Measurements from ENCODE around the gene GLI1.

GLI1 gene

DNA sequence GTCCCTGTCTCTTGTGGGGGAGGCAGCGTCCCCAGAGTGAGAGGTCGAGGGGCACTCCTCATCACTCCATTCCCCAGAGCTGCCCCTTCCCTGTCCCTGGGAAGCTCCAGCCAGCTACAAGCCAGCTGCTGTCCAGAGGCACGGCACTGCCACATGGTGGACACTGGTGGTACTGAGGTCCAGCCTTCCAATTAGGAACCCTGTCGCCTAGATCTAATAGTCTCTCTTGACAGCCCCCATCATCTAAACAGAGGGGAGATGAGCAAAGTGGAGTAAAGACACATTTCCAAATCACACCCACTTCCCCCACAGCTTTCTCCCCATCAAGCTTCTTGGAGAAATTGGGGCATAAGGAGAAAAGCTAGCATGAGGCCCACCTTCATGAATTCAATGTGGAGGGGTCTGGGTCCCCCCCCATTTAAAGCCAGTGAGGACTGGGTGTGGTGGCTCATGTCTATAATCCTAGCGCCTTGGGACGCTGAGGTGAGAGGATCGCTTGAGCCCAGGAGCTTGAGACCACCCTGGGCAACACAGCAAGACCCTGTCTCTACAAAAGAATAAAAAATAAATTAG is 6.6 kb upstream of the GLI1 start:
- TF ChIP-seq CTCF (conservative IDR thresholded peaks at IDR 0.05) = peak; percentile 97
- H3K27ac ChIP-seq = no peak overlapping the region

DNA sequence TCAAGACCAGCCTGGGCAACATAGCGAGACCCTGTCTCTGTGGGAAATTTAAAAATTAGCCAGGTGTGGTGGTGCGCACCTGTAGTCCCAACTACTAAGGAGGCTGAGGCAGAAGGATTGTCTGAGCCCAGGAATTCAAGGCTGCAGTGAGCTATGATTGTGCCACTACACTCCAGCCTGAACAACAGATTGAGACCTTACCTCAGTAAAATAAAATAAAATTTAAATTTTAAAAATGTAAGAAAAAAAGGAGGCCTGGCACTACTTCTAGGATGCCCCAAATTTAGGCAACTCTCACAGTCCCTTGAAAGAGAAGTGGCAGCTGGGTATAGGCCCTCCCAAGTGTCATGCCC is 5.4 kb upstream of the GLI1 start:
- H3K27ac ChIP-seq = no peak overlapping the region
- no peak for TF ChIP-seq CTCF (conservative IDR thresholded peaks at IDR 0.05)

GRCh38 chr12:57454566-57455373 is 4.8 kb upstream of the GLI1 start, which contains the start of gene INHBE:
Gene INHBE (plus strand): TSS chr12:57455307. CDS start chr12:57455537, 230 bp downstream.
- TF ChIP-seq CTCF (conservative IDR thresholded peaks at IDR 0.05) = no peak
- H3K27ac ChIP-seq = no peak within 1 kb of the TSS

GRCh38 chr12:57455374-57456144 is 4.0 kb upstream of the GLI1 start:
- no peak overlapping the region for H3K27ac ChIP-seq
- TF ChIP-seq CTCF (conservative IDR thresholded peaks at IDR 0.05) = no peak

DNA sequence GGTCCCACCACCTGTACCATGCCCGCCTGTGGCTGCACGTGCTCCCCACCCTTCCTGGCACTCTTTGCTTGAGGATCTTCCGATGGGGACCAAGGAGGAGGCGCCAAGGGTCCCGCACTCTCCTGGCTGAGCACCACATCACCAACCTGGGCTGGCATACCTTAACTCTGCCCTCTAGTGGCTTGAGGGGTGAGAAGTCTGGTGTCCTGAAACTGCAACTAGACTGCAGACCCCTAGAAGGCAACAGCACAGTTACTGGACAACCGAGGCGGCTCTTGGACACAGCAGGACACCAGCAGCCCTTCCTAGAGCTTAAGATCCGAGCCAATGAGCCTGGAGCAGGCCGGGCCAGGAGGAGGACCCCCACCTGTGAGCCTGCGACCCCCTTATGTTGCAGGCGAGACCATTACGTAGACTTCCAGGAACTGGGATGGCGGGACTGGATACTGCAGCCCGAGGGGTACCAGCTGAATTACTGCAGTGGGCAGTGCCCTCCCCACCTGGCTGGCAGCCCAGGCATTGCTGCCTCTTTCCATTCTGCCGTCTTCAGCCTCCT is 3.4 kb upstream of the GLI1 start:
- peak; percentile 93 for TF ChIP-seq CTCF (conservative IDR thresholded peaks at IDR 0.05)

DNA sequence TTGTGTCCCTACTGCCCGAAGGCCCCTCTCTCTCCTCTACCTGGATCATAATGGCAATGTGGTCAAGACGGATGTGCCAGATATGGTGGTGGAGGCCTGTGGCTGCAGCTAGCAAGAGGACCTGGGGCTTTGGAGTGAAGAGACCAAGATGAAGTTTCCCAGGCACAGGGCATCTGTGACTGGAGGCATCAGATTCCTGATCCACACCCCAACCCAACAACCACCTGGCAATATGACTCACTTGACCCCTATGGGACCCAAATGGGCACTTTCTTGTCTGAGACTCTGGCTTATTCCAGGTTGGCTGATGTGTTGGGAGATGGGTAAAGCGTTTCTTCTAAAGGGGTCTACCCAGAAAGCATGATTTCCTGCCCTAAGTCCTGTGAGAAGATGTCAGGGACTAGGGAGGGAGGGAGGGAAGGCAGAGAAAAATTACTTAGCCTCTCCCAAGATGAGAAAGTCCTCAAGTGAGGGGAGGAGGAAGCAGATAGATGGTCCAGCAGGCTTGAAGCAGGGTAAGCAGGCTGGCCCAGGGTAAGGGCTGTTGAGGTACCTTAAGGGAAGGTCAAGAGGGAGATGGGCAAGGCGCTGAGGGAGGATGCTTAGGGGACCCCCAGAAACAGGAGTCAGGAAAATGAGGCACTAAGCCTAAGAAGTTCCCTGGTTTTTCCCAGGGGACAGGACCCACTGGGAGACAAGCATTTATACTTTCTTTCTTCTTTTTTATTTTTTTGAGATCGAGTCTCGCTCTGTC is 2.7 kb upstream of the GLI1 start:
- H3K27ac ChIP-seq = no peak overlapping the region

More for the DNA sequence above, 3.4 kb upstream of the GLI1 start:
- H3K27ac ChIP-seq = no peak overlapping the region

More for the DNA sequence above, 2.7 kb upstream of the GLI1 start:
- TF ChIP-seq CTCF (conservative IDR thresholded peaks at IDR 0.05) = no peak

Data from VCaP (cell line).